IMR-90 (cell line): Measurements from ENCODE around the gene NEK8. TPM values are rescaled to one million over a fixed set of nuclear protein-coding genes. Genes with fewer than 3 reads are reported as not detected.

Experiments used
- ATAC-seq: fragments of 200-7000 bp; cut with Tn5 transposase; 2 replicates; pipeline ENCODE4 v1.9.1; 2020; ENCODE audit warnings: low read depth, mild to moderate bottlenecking, moderate library complexity
- BruUV-seq: library from RNA; stranded (reverse); fragments of 400-500 nt; replicated peaks from 2 replicates; lab custom pipeline; 2021; lab: Mats Ljungman, UMichigan
- CTCF ChIA-PET: fragments of 300-600 bp; formaldehyde crosslinking; extraction: SDS; loops from one replicate; lab custom pipeline; 2021; ENCODE audit warnings: antibody characterized with exemption; lab: Yijun Ruan, JAX
- POLR2A ChIA-PET: fragments of 300-600 bp; sonication (Branson Sonifier 250); formaldehyde crosslinking; loops from one replicate; lab custom pipeline; 2022; ENCODE audit warnings: antibody characterized with exemption; ENCODE audit not compliant: unreplicated experiment; lab: Charles Lee
- DNase-seq: peaks from one replicate; pipeline ENCODE4 v3.0.0; 2013
- H2AFZ ChIP-seq: replicated peaks from 2 replicates; pipeline ENCODE3; 2013; ENCODE audit warnings: low read length, mild to moderate bottlenecking; ENCODE audit not compliant: poor library complexity
- H2AK5ac ChIP-seq: 2 replicates; pipeline ENCODE4 v1.6.1; 2013; ENCODE audit warnings: low read depth, low read length, inconsistent platforms
- H2AK9ac ChIP-seq: replicated peaks from 2 replicates; pipeline ENCODE3; 2013; ENCODE audit warnings: mild to moderate bottlenecking, low read depth, low read length, moderate library complexity; ENCODE audit not compliant: poor library complexity
- H2BK120ac ChIP-seq: 2 replicates; pipeline ENCODE4 v1.6.1; 2013; ENCODE audit warnings: low read depth, low read length, inconsistent platforms
- H2BK15ac ChIP-seq: 3 replicates; pipeline ENCODE4 v1.6.1; 2013; ENCODE audit warnings: low read depth, low read length, inconsistent platforms
- H2BK20ac ChIP-seq: 2 replicates; pipeline ENCODE4 v1.6.1; 2013; ENCODE audit warnings: low read depth, mild to moderate bottlenecking, inconsistent platforms, low read length, moderate library complexity
- H2BK5ac ChIP-seq: 2 replicates; pipeline ENCODE4 v1.6.1; 2013; ENCODE audit warnings: mild to moderate bottlenecking, low read depth, low read length, inconsistent platforms; ENCODE audit not compliant: poor library complexity, severe bottlenecking
- H3K14ac ChIP-seq: replicated peaks from 2 replicates; pipeline ENCODE4 v1.6.1; 2013; ENCODE audit warnings: low read depth, low read length, inconsistent platforms
- H3K18ac ChIP-seq: 2 replicates; pipeline ENCODE4 v1.6.1; 2013; ENCODE audit warnings: low read depth, low read length, control low read depth
- H3K23ac ChIP-seq: 2 replicates; pipeline ENCODE4 v1.6.1; 2013; ENCODE audit warnings: low read depth, low read length, inconsistent platforms
- H3K27ac ChIP-seq: 2 replicates; pipeline ENCODE4 v1.5.1; 2013; ENCODE audit warnings: mild to moderate bottlenecking, control low read depth, low read length; ENCODE audit not compliant: insufficient read depth
- H3K27me3 ChIP-seq: 2 replicates; pipeline ENCODE4 v1.6.1; 2013; ENCODE audit warnings: low read length; ENCODE audit not compliant: control insufficient read depth, insufficient read depth
- H3K36me3 ChIP-seq: 2 replicates; pipeline ENCODE4 v1.6.1; 2013; ENCODE audit warnings: low read length, mixed read lengths; ENCODE audit not compliant: control insufficient read depth, insufficient read depth
- H3K4ac ChIP-seq: 2 replicates; pipeline ENCODE4 v1.6.1; 2013; ENCODE audit warnings: low read depth, low read length, inconsistent platforms
- H3K4me1 ChIP-seq: 2 replicates; pipeline ENCODE4 v1.6.1; 2013; ENCODE audit warnings: low read length, mixed read lengths; ENCODE audit not compliant: control insufficient read depth, insufficient read depth
- H3K4me2 ChIP-seq: 2 replicates; pipeline ENCODE4 v1.6.1; 2013; ENCODE audit warnings: low read depth, mild to moderate bottlenecking, control low read depth, low read length, moderate library complexity
- H3K4me3 ChIP-seq: 2 replicates; pipeline ENCODE4 v1.5.1; 2013; ENCODE audit warnings: low read depth, mild to moderate bottlenecking, control low read depth, low read length, moderate library complexity; ENCODE audit not compliant: insufficient read depth
- H3K56ac ChIP-seq: 2 replicates; pipeline ENCODE4 v1.6.1; 2013; ENCODE audit warnings: low read length, inconsistent platforms; ENCODE audit not compliant: insufficient read depth; ENCODE audit errors: extremely low read depth
- H3K79me1 ChIP-seq, 2 experiments: 2 replicates each; pipeline ENCODE4 v1.6.1; 2013; ENCODE audit warnings: low read length in 2 of 2, inconsistent platforms in 1 of 2, low read depth in 1 of 2
- H3K9ac ChIP-seq: 2 replicates; pipeline ENCODE4 v1.6.1; 2013; ENCODE audit warnings: low read depth, low read length, control low read depth
- H3K9me1 ChIP-seq: 2 replicates; pipeline ENCODE4 v1.6.1; 2013; ENCODE audit warnings: low read length, inconsistent platforms; ENCODE audit not compliant: insufficient read depth
- H3K9me3 ChIP-seq: 2 replicates; pipeline ENCODE4 v1.6.1; 2013; ENCODE audit warnings: low read length; ENCODE audit not compliant: control insufficient read depth, insufficient read depth
- H4K20me1 ChIP-seq: 2 replicates; pipeline ENCODE4 v1.6.1; 2013; ENCODE audit warnings: low read length, inconsistent platforms; ENCODE audit not compliant: insufficient read depth
- H4K5ac ChIP-seq: 2 replicates; pipeline ENCODE4 v1.6.1; 2013; ENCODE audit warnings: mild to moderate bottlenecking, low read depth, low read length, control low read depth
- H4K8ac ChIP-seq, 2 experiments: 2 replicates each; pipeline ENCODE4 v1.6.1; 2013; ENCODE audit warnings: low read depth in 2 of 2, low read length in 2 of 2, control low read depth in 1 of 2, inconsistent platforms in 1 of 2
- H4K91ac ChIP-seq: 2 replicates; pipeline ENCODE4 v1.6.1; 2013; ENCODE audit warnings: low read depth, low read length, inconsistent platforms; ENCODE audit not compliant: insufficient read depth
- BHLHE40 ChIP-seq: fragments of 150-350 bp; IDR thresholded peaks from 2 replicates; pipeline ENCODE4 v1.6.1; 2016; ENCODE audit warnings: mild to moderate bottlenecking, low read depth, low read length
- CEBPB ChIP-seq: IDR thresholded peaks from 2 replicates; pipeline ENCODE4 v1.6.1; 2012; ENCODE audit warnings: low read depth, low read length, improper control_type of control experiment
- CHD1 ChIP-seq: IDR thresholded peaks from 2 replicates; pipeline ENCODE4 v1.6.1; 2012; ENCODE audit warnings: low read depth, low read length, improper control_type of control experiment
- ELK1 ChIP-seq: fragments of 150-350 bp; IDR thresholded peaks from 2 replicates; pipeline ENCODE4 v1.6.1; 2016; ENCODE audit warnings: low read depth, mild to moderate bottlenecking, low read length, moderate library complexity, borderline replicate concordance
- FOS ChIP-seq: fragments of 150-350 bp; IDR thresholded peaks from 2 replicates; pipeline ENCODE4 v1.6.1; 2016; ENCODE audit warnings: low read depth, low read length
- MAFK ChIP-seq: IDR thresholded peaks from 2 replicates; pipeline ENCODE4 v1.6.1; 2012; ENCODE audit warnings: low read depth, low read length, improper control_type of control experiment
- MAZ ChIP-seq: IDR thresholded peaks from 2 replicates; pipeline ENCODE4 v1.6.1; 2012; ENCODE audit warnings: low read depth, mild to moderate bottlenecking, low read length, improper control_type of control experiment, moderate library complexity, borderline replicate concordance
- MXI1 ChIP-seq: IDR thresholded peaks from 2 replicates; pipeline ENCODE4 v1.6.1; 2012; ENCODE audit warnings: low read depth, mild to moderate bottlenecking, low read length, moderate library complexity, borderline replicate concordance
- NFE2L2 ChIP-seq: fragments of 150-350 bp; IDR thresholded peaks from 2 replicates; pipeline ENCODE4 v1.6.1; 2016; ENCODE audit warnings: low read depth, mild to moderate bottlenecking, low read length
- POLR2A ChIP-seq: IDR thresholded peaks from 2 replicates; pipeline ENCODE4 v1.6.1; 2012; ENCODE audit warnings: mild to moderate bottlenecking, low read depth, low read length
- RAD21 ChIP-seq: IDR thresholded peaks from 2 replicates; pipeline ENCODE4 v1.6.1; 2012; ENCODE audit warnings: low read length, improper control_type of control experiment
- RCOR1 ChIP-seq: IDR thresholded peaks from 2 replicates; pipeline ENCODE4 v1.6.1; 2012; ENCODE audit warnings: mild to moderate bottlenecking, low read length, improper control_type of control experiment; ENCODE audit not compliant: insufficient replicate concordance
- RFX5 ChIP-seq: IDR thresholded peaks from 2 replicates; pipeline ENCODE4 v1.8.0; 2012; ENCODE audit warnings: low read depth, mild to moderate bottlenecking, low read length, moderate library complexity
- SMC3 ChIP-seq: fragments of 150-350 bp; IDR thresholded peaks from 2 replicates; pipeline ENCODE4 v1.6.1; 2016; ENCODE audit warnings: low read depth, mild to moderate bottlenecking, antibody characterized with exemption, low read length, moderate library complexity
- WGBS, 2 experiments: methylation state at CpG; one replicate each; pipeline versions ENCODE4 v1.1.5 to v1.1.7; 2013; ENCODE audit warnings: missing lambda C conversion rate in 2 of 2; ENCODE audit not compliant: insufficient read length in 1 of 2; ENCODE audit errors: extremely low coverage in 2 of 2; 5-methylcytosine and 5-hydroxymethylcytosine counted together
- dilution Hi-C: fragments of 300-500 bp; cut with HindIII; formaldehyde crosslinking; loops from one replicate; pipeline ENCODE4 v1.14.3; 2018; ENCODE audit warnings: low sequenced_read_pairs; ENCODE audit not compliant: unreplicated experiment
- in situ Hi-C: fragments of 300-500 bp; cut with MboI; formaldehyde crosslinking; loops from 3 replicates; pipeline ENCODE4 v1.14.3; 2019; ENCODE audit warnings: low sequenced_read_pairs, inconsistent platforms, mixed read lengths
- intact Hi-C: fragments of 100-400 bp; cut with micrococcal nuclease; formaldehyde crosslinking; loops from 2 replicates; pipeline ENCODE4 v1.10.0; 2022
- polyA plus RNA-seq, 3 experiments: library from polyadenylated mRNA; depleted of rRNA; stranded (reverse); fragments of >200 nt; gene quantifications; 2 replicates each; pipeline ENCODE4 v1.2.3, GENCODE V29; 2012; ENCODE audit warnings: low replicate concordance in 1 of 3
- total RNA-seq: library from RNA; depleted of rRNA; stranded (reverse); fragments of >200 nt; gene quantifications from 2 replicates; pipeline ENCODE4 v1.2.3, GENCODE V29; 2012
- TF ChIP-seq, protein P1 (sequence below): conservative IDR thresholded peaks from 2 replicates; pipeline ENCODE4 v1.5.1; 2012; ENCODE audit warnings: mild to moderate bottlenecking, low read depth, low read length, improper control_type of control experiment
- TF ChIP-seq, protein P2 (sequence below): fragments of 150-350 bp; IDR thresholded peaks from 2 replicates; pipeline ENCODE4 v1.6.1; 2017; ENCODE audit warnings: mild to moderate bottlenecking, antibody characterized with exemption, low read length, low read depth

NEK8 gene
- total and polyA plus RNA-seq, 2 of the 4 experiments (the other 2 are of a cell fraction) = 4.6 to 5.2 TPM

DNA sequence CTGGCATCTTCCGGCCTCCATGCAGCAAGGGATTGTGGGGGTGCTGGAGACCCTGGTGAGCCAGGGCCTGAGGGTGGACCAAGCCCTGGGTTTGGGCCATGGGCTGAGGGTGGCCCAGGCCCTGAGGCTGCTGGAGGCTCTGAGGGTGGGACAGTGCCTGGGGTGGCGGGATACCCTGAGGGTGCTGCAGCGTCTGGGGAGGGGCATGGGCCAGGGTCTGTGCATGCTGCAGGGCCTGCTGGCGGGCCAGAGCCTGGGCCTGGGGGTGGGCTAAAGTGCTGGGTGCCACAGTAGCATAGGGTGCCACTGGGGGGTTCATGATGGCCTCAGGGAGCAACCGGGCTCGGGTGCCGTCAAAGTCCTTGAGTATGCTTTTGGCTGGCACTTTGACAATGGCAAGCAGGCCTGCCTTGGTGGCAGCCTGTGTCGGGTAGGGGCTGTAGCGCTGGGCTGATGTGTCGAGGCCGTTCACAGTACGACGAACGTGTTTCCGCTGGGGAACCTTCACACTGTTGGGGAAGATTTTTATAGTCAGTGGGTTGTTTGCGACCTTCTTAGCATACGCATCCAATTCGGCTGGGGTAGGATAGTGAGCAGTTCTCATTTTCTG is 30.8 kb downstream of the NEK8 start:
- Histone ChIP-seq H4K5ac (no peak overlapping the region), H3K36me3 (peaks cover 30% of the 10 kb centered on the region), H2BK20ac (no peak overlapping the region), H4K91ac (no peak overlapping the region), H3K23ac (no peak overlapping the region), H2AFZ (no peak overlapping the region), H2BK5ac (no peak overlapping the region), H3K14ac (no peak overlapping the region), H3K9ac (no peak overlapping the region), H3K4me3 (no peak overlapping the region), H3K27ac (no peak overlapping the region), H3K4me1 (peaks cover 7% of the 10 kb centered on the region), H2BK120ac (no peak overlapping the region), H3K4ac (no peak overlapping the region), H2BK15ac (no peak overlapping the region), H4K20me1 (peaks cover 37% of the 10 kb centered on the region; the same call in 1 of the 2 replicates), H2AK9ac (no peak overlapping the region), H3K9me1 (no peaks in the 10 kb centered on the region), H3K18ac (no peak overlapping the region), H3K9me3 (no peaks in the 10 kb centered on the region), H3K27me3 (no peaks in the 10 kb centered on the region), H4K8ac (no peak overlapping the region), H3K79me1 (peaks cover 10 to 65% of the 10 kb centered on the region in 2 experiments), H3K4me2 (no peak overlapping the region), H3K56ac (no peak overlapping the region), H2AK5ac (no peak overlapping the region)
- intact Hi-C loops (no loop called here), in situ Hi-C loops (no loop called here), dilution Hi-C loops (no loop called here)
- WGBS, 2 experiments = 97% methylated on average over 7 of the region's 18 CpGs; no CpG with 5 or more reads in 1 of the 2 experiments
- no peak for ATAC-seq
- BruUV-seq = no TSS peak
- ChIA-PET POLR2A (no interaction called here), CTCF (no interaction called here)
- TF ChIP-seq BHLHE40 (no peak), FOS (no peak), RFX5 (no peak), NFE2L2 (no peak), POLR2A (no peak), CHD1 (no peak), ELK1 (no peak), MAFK (no peak), SMC3 (no peak), CEBPB (no peak), RCOR1 (no peak), MAZ (no peak), RAD21 (no peak), MXI1 (no peak)
- TF ChIP-seq, protein P1, sequence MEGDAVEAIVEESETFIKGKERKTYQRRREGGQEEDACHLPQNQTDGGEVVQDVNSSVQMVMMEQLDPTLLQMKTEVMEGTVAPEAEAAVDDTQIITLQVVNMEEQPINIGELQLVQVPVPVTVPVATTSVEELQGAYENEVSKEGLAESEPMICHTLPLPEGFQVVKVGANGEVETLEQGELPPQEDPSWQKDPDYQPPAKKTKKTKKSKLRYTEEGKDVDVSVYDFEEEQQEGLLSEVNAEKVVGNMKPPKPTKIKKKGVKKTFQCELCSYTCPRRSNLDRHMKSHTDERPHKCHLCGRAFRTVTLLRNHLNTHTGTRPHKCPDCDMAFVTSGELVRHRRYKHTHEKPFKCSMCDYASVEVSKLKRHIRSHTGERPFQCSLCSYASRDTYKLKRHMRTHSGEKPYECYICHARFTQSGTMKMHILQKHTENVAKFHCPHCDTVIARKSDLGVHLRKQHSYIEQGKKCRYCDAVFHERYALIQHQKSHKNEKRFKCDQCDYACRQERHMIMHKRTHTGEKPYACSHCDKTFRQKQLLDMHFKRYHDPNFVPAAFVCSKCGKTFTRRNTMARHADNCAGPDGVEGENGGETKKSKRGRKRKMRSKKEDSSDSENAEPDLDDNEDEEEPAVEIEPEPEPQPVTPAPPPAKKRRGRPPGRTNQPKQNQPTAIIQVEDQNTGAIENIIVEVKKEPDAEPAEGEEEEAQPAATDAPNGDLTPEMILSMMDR = no peak
- TF ChIP-seq, protein P2, sequence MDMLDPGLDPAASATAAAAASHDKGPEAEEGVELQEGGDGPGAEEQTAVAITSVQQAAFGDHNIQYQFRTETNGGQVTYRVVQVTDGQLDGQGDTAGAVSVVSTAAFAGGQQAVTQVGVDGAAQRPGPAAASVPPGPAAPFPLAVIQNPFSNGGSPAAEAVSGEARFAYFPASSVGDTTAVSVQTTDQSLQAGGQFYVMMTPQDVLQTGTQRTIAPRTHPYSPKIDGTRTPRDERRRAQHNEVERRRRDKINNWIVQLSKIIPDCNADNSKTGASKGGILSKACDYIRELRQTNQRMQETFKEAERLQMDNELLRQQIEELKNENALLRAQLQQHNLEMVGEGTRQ = no peak
- no peak for DNase-seq
